Measurements from ENCODE around the gene ZSWIM1. TPM values are rescaled to one million over a fixed set of nuclear protein-coding genes. Genes with fewer than 3 reads are reported as not detected.

Gene ZSWIM1
- total and polyA plus RNA-seq, 2 of the 13 experiments (the other 11 are each of a cell fraction or from before 2014, with no cell fraction given), result 9.5 to 11.7 TPM

- TF ChIP-seq MYC (CRISPR knock-in tag; IDR thresholded peaks at IDR 0.05; ENCODE audit: borderline replicate concordance) (peak; percentile 76; the same call in 1 of the 2 replicates), DMTF1 (CRISPR knock-in tag; IDR thresholded peaks at IDR 0.05) (no peak), ARID4A (CRISPR knock-in tag; IDR thresholded peaks at IDR 0.05; ENCODE audit: borderline replicate concordance) (peak; percentile 63), PLRG1 (conservative IDR thresholded peaks at IDR 0.05) (no peak), TFAP4 (IDR thresholded peaks at IDR 0.05; ENCODE audit: borderline replicate concordance, low read depth) (no peak), MXD3 (CRISPR knock-in tag; IDR thresholded peaks at IDR 0.05) (no peak), JARID2 (CRISPR knock-in tag; IDR thresholded peaks at IDR 0.05; ENCODE audit: insufficient replicate concordance) (no peak), ZBTB49 (CRISPR knock-in tag; IDR thresholded peaks at IDR 0.05; ENCODE audit: borderline replicate concordance) (no peak), ZBTB14 (CRISPR knock-in tag; IDR thresholded peaks at IDR 0.05) (no peak), ZNF850 (CRISPR knock-in tag; conservative IDR thresholded peaks at IDR 0.05) (no peak), ZNF430 (CRISPR knock-in tag; IDR thresholded peaks at IDR 0.05) (no peak), JUNB (CRISPR knock-in tag; IDR thresholded peaks at IDR 0.05; ENCODE audit: borderline replicate concordance) (no peak), FOXA1 (IDR thresholded peaks at IDR 0.05) (no peak), FOXA1 (CRISPR knock-in tag; IDR thresholded peaks at IDR 0.05) (no peak), NCOA5 (CRISPR knock-in tag; IDR thresholded peaks at IDR 0.05) (no peak), RARG (CRISPR knock-in tag; IDR thresholded peaks at IDR 0.05; ENCODE audit: low read depth) (no peak), CCDC6 (CRISPR knock-in tag; IDR thresholded peaks at IDR 0.05) (no peak)
Observed at GRCh38 chr20:45911486-45912343, 30.7 kb downstream of the ZSWIM1 start, which contains the start of gene PLTP (continued).
